Natural killer cell (primary cell): ENCODE data around the gene PRPS1L1. TPM values are rescaled to one million over a fixed set of nuclear protein-coding genes. Genes with fewer than 3 reads are reported as not detected.

Experiments
- ATAC-seq, 3 donors: fragments of 150-1000 bp in 2 of 3; fragments of 200-7000 bp in 1 of 3; cut with Tn5 transposase; 1 replicate in 1 of 3; 2 replicates in 2 of 3; pipeline ENCODE4 v1.10.0; 2021; ENCODE audit warnings: mild to moderate bottlenecking in 2 of 3, moderate library complexity in 2 of 3
- DNase-seq, 2 donors: peaks; one replicate each; pipeline versions ENCODE4 v3.0.0 to v3.0.0-alpha.2; 2013 to 2021; ENCODE audit warnings: mixed read lengths in 1 of 2
- H3K27ac ChIP-seq: one replicate; pipeline ENCODE4 v1.5.1; 2013; ENCODE audit warnings: mild to moderate bottlenecking, low read length
- H3K27me3 ChIP-seq: one replicate; pipeline ENCODE4 v1.6.1; 2013; ENCODE audit warnings: low read length; ENCODE audit not compliant: control insufficient read depth, insufficient read depth
- H3K36me3 ChIP-seq: one replicate; pipeline ENCODE4 v1.6.1; 2013; ENCODE audit warnings: low read length; ENCODE audit not compliant: control insufficient read depth, insufficient read depth
- H3K4me1 ChIP-seq: one replicate; pipeline ENCODE4 v1.6.1; 2013; ENCODE audit warnings: low read length; ENCODE audit not compliant: control insufficient read depth, insufficient read depth
- H3K4me3 ChIP-seq: one replicate; pipeline ENCODE4 v1.5.1; 2013; ENCODE audit warnings: low read length
- H3K9me3 ChIP-seq: one replicate; pipeline ENCODE4 v1.6.1; 2013; ENCODE audit warnings: low read length; ENCODE audit not compliant: control insufficient read depth, insufficient read depth
- H3K27ac Mint-ChIP-seq, 2 donors: one replicate each; pipeline ENCODE4 v1.8.0; 2022; ENCODE audit warnings: mild to moderate bottlenecking in 2 of 2, mixed read lengths in 2 of 2, moderate library complexity in 1 of 2
- H3K27me3 Mint-ChIP-seq, 2 donors: one replicate each; pipeline ENCODE4 v1.8.0; 2022; ENCODE audit warnings: low read depth in 2 of 2, mixed read lengths in 2 of 2
- H3K36me3 Mint-ChIP-seq: one replicate; pipeline ENCODE4 v1.8.0; 2022; ENCODE audit warnings: mixed read lengths
- H3K4me1 Mint-ChIP-seq, 2 donors: one replicate each; pipeline ENCODE4 v1.8.0; 2022; ENCODE audit warnings: mixed read lengths in 2 of 2
- H3K4me3 Mint-ChIP-seq: one replicate; pipeline ENCODE4 v1.8.0; 2022; ENCODE audit warnings: mild to moderate bottlenecking, moderate library complexity, mixed read lengths
- H3K9me3 Mint-ChIP-seq, 2 donors: one replicate each; pipeline ENCODE4 v1.8.0; 2022; ENCODE audit warnings: mixed read lengths in 2 of 2
- CTCF ChIP-seq: fragments of 200-600 bp; IDR thresholded peaks from one replicate; pipeline ENCODE4 v1.8.0; 2022; ENCODE audit warnings: antibody characterized with exemption
- WGBS: methylation state at CpG from one replicate; pipeline ENCODE4 v1.1.7; 2013; ENCODE audit warnings: missing lambda C conversion rate; ENCODE audit not compliant: insufficient coverage; 5-methylcytosine and 5-hydroxymethylcytosine counted together
- intact Hi-C: fragments of 100-400 bp; cut with micrococcal nuclease; formaldehyde crosslinking; loops from one replicate; pipeline ENCODE4 v1.14.2; 2022
- total RNA-seq, 4 donors: library from RNA; stranded (reverse); fragments of 120-200 nt in 1 of 4; gene quantifications; one replicate each; pipeline versions ENCODE4 v1.2.3 to v1.2.4, GENCODE V29; 2013 to 2022

Gene PRPS1L1
- total RNA-seq, 3 donors from 2014 or later (not counting 1 experiment from before 2014, with no cell fraction given), result not detected

GRCh38 chr7:17988141-17988540 lies 39.5 kb downstream of the PRPS1L1 start:
- Histone ChIP-seq H3K36me3 (no peaks in the 10 kb centered on the region), H3K27me3 (no peaks in the 10 kb centered on the region), H3K27ac (no peak overlapping the region), H3K4me3 (no peak overlapping the region), H3K4me1 (no peaks in the 10 kb centered on the region), H3K9me3 (no peaks in the 10 kb centered on the region)
- Mint-ChIP-seq H3K4me1 (no peaks in the 10 kb centered on the region), H3K4me3 (no peak overlapping the region), H3K36me3 (no peaks in the 10 kb centered on the region), H3K9me3 (peaks cover 0 to 1% of the 10 kb centered on the region in 2 donors), H3K27me3 (peaks cover 8 to 9% of the 10 kb centered on the region in 2 donors), H3K27ac (no peak overlapping the region)
- no peak for TF ChIP-seq CTCF
- WGBS, result 87% methylated on average over 6 of the region's 6 CpGs
- intact Hi-C loops, result no loop called here
- no peak for DNase-seq
- no peak for ATAC-seq

GRCh38 chr7:17986851-17987250 lies 40.8 kb downstream of the PRPS1L1 start:
- Histone ChIP-seq H3K36me3 (no peaks in the 10 kb centered on the region), H3K4me3 (no peak overlapping the region), H3K27me3 (no peaks in the 10 kb centered on the region), H3K4me1 (no peaks in the 10 kb centered on the region), H3K27ac (no peak overlapping the region), H3K9me3 (no peaks in the 10 kb centered on the region)
- intact Hi-C loops, result no loop called here
- H3K36me3 Mint-ChIP-seq, result no peaks in the 10 kb centered on the region
- DNase-seq, result no peak
- H3K9me3 Mint-ChIP-seq, result peaks cover 0 to 2% of the 10 kb centered on the region in 2 donors
- 76% methylated on average over 1 of the region's 1 CpG for WGBS
- TF ChIP-seq CTCF, result no peak
- H3K27me3 Mint-ChIP-seq, result peaks cover 0 to 9% of the 10 kb centered on the region in 2 donors
- no peak overlapping the region for H3K27ac Mint-ChIP-seq
- H3K4me3 Mint-ChIP-seq, result no peak overlapping the region
- no peak for ATAC-seq
- H3K4me1 Mint-ChIP-seq, result no peaks in the 10 kb centered on the region

- Mint-ChIP-seq H3K36me3 (no peaks in the 10 kb centered on the region), H3K9me3 (peaks cover 0 to 2% of the 10 kb centered on the region in 2 donors), H3K4me3 (no peak overlapping the region), H3K27ac (no peak overlapping the region), H3K4me1 (no peaks in the 10 kb centered on the region), H3K27me3 (peaks cover 0 to 9% of the 10 kb centered on the region in 2 donors)
- no peaks in the 10 kb centered on the region for H3K4me1 ChIP-seq
- intact Hi-C loops, result no loop called here
- H3K36me3 ChIP-seq, result no peaks in the 10 kb centered on the region
- no peaks in the 10 kb centered on the region for H3K27me3 ChIP-seq
- no peak overlapping the region for H3K27ac ChIP-seq
- H3K4me3 ChIP-seq, result no peak overlapping the region
- ATAC-seq (no peak), DNase-seq (no peak)
- 86% methylated on average over 6 of the region's 6 CpGs for WGBS
- TF ChIP-seq CTCF, result no peak
- no peaks in the 10 kb centered on the region for H3K9me3 ChIP-seq
These were observed 42.0 kb downstream of the PRPS1L1 start for GRCh38 chr7:17985473-17986239.

DNA sequence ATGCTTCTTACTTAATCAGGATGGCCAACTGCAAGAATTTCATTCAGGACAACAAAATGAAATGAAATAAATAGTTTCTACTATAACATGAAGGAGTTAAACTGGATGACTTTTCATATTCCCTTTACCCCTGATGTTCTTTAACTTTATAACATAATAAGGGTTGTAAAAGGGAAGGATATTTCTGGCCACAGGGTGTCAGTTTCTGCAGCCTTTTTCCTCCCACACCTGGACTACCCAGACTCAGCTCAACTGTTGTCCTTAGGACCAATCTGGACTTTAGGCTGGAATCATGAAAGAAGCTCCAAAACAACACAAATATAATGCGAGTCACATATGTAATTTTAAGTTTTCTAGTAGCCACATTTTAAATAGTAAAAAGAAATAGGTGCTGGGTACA lies 43.4 kb downstream of the PRPS1L1 start:
- no CpG with 5 or more reads among the region's 1 CpG for WGBS
- Mint-ChIP-seq H3K4me3 (no peak overlapping the region), H3K27me3 (peaks cover 0 to 6% of the 10 kb centered on the region in 2 donors), H3K4me1 (no peaks in the 10 kb centered on the region), H3K27ac (no peak overlapping the region), H3K9me3 (peaks cover 0 to 2% of the 10 kb centered on the region in 2 donors), H3K36me3 (no peaks in the 10 kb centered on the region)
- no peak for TF ChIP-seq CTCF
- H3K27me3 ChIP-seq, result no peaks in the 10 kb centered on the region
- no peak overlapping the region for H3K27ac ChIP-seq
- no peaks in the 10 kb centered on the region for H3K9me3 ChIP-seq
- H3K36me3 ChIP-seq, result no peaks in the 10 kb centered on the region
- no peak for DNase-seq
- ATAC-seq, result no peak
- intact Hi-C loops, result no loop called here
- no peak overlapping the region for H3K4me3 ChIP-seq
- no peaks in the 10 kb centered on the region for H3K4me1 ChIP-seq
